H9 (cell line): ENCODE results near the gene FERMT1. TPM values are rescaled to one million over a fixed set of nuclear protein-coding genes. Genes with fewer than 3 reads are reported as not detected.

Source experiments
- DNase-seq: peaks from one replicate; pipeline ENCODE4 v3.0.0-alpha.2; 2017
- H2AFZ ChIP-seq: one replicate; pipeline ENCODE4 v1.6.1; 2013; ENCODE audit warnings: mild to moderate bottlenecking, low read length, control low read depth, moderate library complexity
- H2AK5ac ChIP-seq: 2 replicates; pipeline ENCODE4 v1.6.1; 2013; ENCODE audit warnings: low read length, control low read depth, mixed read lengths; ENCODE audit not compliant: insufficient read length
- H2BK120ac ChIP-seq: one replicate; pipeline ENCODE4 v1.6.1; 2013; ENCODE audit warnings: low read depth, mild to moderate bottlenecking, low read length, control low read depth, inconsistent platforms; ENCODE audit not compliant: poor library complexity, severe bottlenecking
- H2BK12ac ChIP-seq: 2 replicates; pipeline ENCODE4 v1.6.1; 2013; ENCODE audit warnings: low read length, control low read depth, mixed read lengths, low read depth; ENCODE audit not compliant: insufficient read length
- H2BK15ac ChIP-seq: 2 replicates; pipeline ENCODE4 v1.6.1; 2013; ENCODE audit warnings: low read depth, low read length, control low read depth
- H2BK20ac ChIP-seq: one replicate; pipeline ENCODE4 v1.6.1; 2013; ENCODE audit warnings: low read depth, mild to moderate bottlenecking, low read length, control low read depth, inconsistent platforms; ENCODE audit not compliant: poor library complexity, severe bottlenecking
- H2BK5ac ChIP-seq: 2 replicates; pipeline ENCODE4 v1.6.1; 2013; ENCODE audit warnings: low read length, control low read depth, mixed read lengths; ENCODE audit not compliant: insufficient read length
- H3K14ac ChIP-seq: 2 replicates; pipeline ENCODE4 v1.6.1; 2013; ENCODE audit warnings: low read length, control low read depth; ENCODE audit not compliant: insufficient read depth
- H3K18ac ChIP-seq: 2 replicates; pipeline ENCODE4 v1.6.1; 2013; ENCODE audit warnings: low read depth, mild to moderate bottlenecking, mixed read lengths, low read length, control low read depth; ENCODE audit not compliant: insufficient read length
- H3K23ac ChIP-seq: 2 replicates; pipeline ENCODE4 v1.6.1; 2013; ENCODE audit warnings: low read length, control low read depth, mixed read lengths, low read depth; ENCODE audit not compliant: insufficient read length
- H3K23me2 ChIP-seq: 2 replicates; pipeline ENCODE4 v1.6.1; 2013; ENCODE audit warnings: low read depth, mild to moderate bottlenecking, mixed read lengths, low read length, control low read depth; ENCODE audit not compliant: insufficient read length, poor library complexity, severe bottlenecking
- H3K27ac ChIP-seq: 2 replicates; pipeline ENCODE4 v1.5.1; 2013; ENCODE audit warnings: low read length, control low read depth, mixed read lengths, low read depth; ENCODE audit not compliant: insufficient read length
- H3K27me3 ChIP-seq: 2 replicates; pipeline ENCODE4 v1.6.1; 2013; ENCODE audit warnings: low read length, control low read depth, inconsistent platforms; ENCODE audit not compliant: insufficient read depth
- H3K4ac ChIP-seq: 2 replicates; pipeline ENCODE4 v1.6.1; 2013; ENCODE audit warnings: low read depth, mild to moderate bottlenecking, control low read depth, inconsistent platforms, low read length, moderate library complexity
- H3K4me1 ChIP-seq: 2 replicates; pipeline ENCODE4 v1.6.1; 2013; ENCODE audit warnings: low read length, control low read depth, inconsistent platforms; ENCODE audit not compliant: insufficient read depth
- H3K4me2 ChIP-seq: 2 replicates; pipeline ENCODE4 v1.6.1; 2013; ENCODE audit warnings: low read length, control low read depth, mixed read lengths; ENCODE audit not compliant: insufficient read length, insufficient read depth
- H3K56ac ChIP-seq: 2 replicates; pipeline ENCODE4 v1.6.1; 2013; ENCODE audit warnings: low read depth, mild to moderate bottlenecking, mixed read lengths, low read length, control low read depth; ENCODE audit not compliant: insufficient read length
- H3K79me1 ChIP-seq: 2 replicates; pipeline ENCODE4 v1.6.1; 2013; ENCODE audit warnings: low read depth, mild to moderate bottlenecking, moderate library complexity, low read length, control low read depth, inconsistent platforms; ENCODE audit not compliant: insufficient read depth, poor library complexity, severe bottlenecking
- H3K79me2 ChIP-seq: 2 replicates; pipeline ENCODE4 v1.6.1; 2013; ENCODE audit warnings: low read length, control low read depth, inconsistent platforms; ENCODE audit not compliant: insufficient read depth
- H3K9ac ChIP-seq: 2 replicates; pipeline ENCODE4 v1.6.1; 2013; ENCODE audit warnings: low read length, control low read depth, mixed read lengths; ENCODE audit not compliant: insufficient read length; ENCODE audit errors: extremely low read depth
- H3K9me3 ChIP-seq: one replicate; pipeline ENCODE4 v1.6.1; 2013; ENCODE audit warnings: low read depth, low read length, inconsistent platforms; ENCODE audit not compliant: control insufficient read depth
- H3T11ph ChIP-seq: one replicate; pipeline ENCODE4 v1.6.1; 2013; ENCODE audit warnings: mild to moderate bottlenecking, low read length, control low read depth, inconsistent platforms
- H4K20me1 ChIP-seq: one replicate; pipeline ENCODE4 v1.6.1; 2013; ENCODE audit not compliant: control insufficient read depth, insufficient read length, insufficient read depth
- H4K5ac ChIP-seq: 2 replicates; pipeline ENCODE4 v1.6.1; 2013; ENCODE audit warnings: low read depth, mild to moderate bottlenecking, mixed read lengths, low read length, control low read depth; ENCODE audit not compliant: insufficient read length
- H4K8ac ChIP-seq: replicated peaks from 2 replicates; pipeline ENCODE4 v1.6.1; 2013; ENCODE audit warnings: low read length, control low read depth, mixed read lengths, low read depth; ENCODE audit not compliant: insufficient read length
- H4K91ac ChIP-seq: 2 replicates; pipeline ENCODE4 v1.6.1; 2013; ENCODE audit warnings: low read depth, mild to moderate bottlenecking, moderate library complexity, mixed read lengths, low read length, control low read depth; ENCODE audit not compliant: insufficient read length
- H3K27ac Mint-ChIP-seq, 3 experiments: 2 replicates in 2 of 3; 3 replicates in 1 of 3; pipeline ENCODE4 v1.8.0; 2020 to 2021; ENCODE audit warnings: mixed read lengths in 3 of 3, mild to moderate bottlenecking in 1 of 3, moderate library complexity in 1 of 3
- H3K27me3 Mint-ChIP-seq: 2 replicates; pipeline ENCODE4 v1.8.0; 2021; ENCODE audit warnings: low read depth, mild to moderate bottlenecking, moderate library complexity, mixed read lengths
- H3K36me3 Mint-ChIP-seq, 3 experiments: 2 replicates in 2 of 3; 3 replicates in 1 of 3; pipeline ENCODE4 v1.8.0; 2020 to 2021; ENCODE audit warnings: low read depth in 3 of 3, mixed read lengths in 3 of 3; ENCODE audit not compliant: insufficient read depth in 1 of 3
- H3K4me1 Mint-ChIP-seq, 2 experiments: 2 replicates each; pipeline ENCODE4 v1.8.0; 2020; ENCODE audit warnings: mixed read lengths in 2 of 2
- H3K4me3 Mint-ChIP-seq, 2 experiments: 2 replicates in 1 of 2; 3 replicates in 1 of 2; pipeline ENCODE4 v1.8.0; 2020 to 2021; ENCODE audit warnings: mild to moderate bottlenecking in 2 of 2, mixed read lengths in 2 of 2, moderate library complexity in 1 of 2
- H3K9me3 Mint-ChIP-seq, 2 experiments: 2 replicates in 1 of 2; 3 replicates in 1 of 2; pipeline ENCODE4 v1.8.0; 2020; ENCODE audit warnings: mild to moderate bottlenecking in 2 of 2, mixed read lengths in 2 of 2, moderate library complexity in 1 of 2
- CTCF ChIP-seq: fragments of 200-600 bp; sonication (generic); conservative IDR thresholded peaks from 3 replicates; pipeline ENCODE4 v1.8.0; 2021; ENCODE audit warnings: antibody characterized with exemption, mild to moderate bottlenecking
- WGBS: extraction: QIAGEN DNeasy Blood & Tissue Kit; methylation state at CpG from one replicate; pipeline ENCODE4 v1.1.7; 2013; ENCODE audit warnings: missing lambda C conversion rate, low lambda C conversion rate, mixed read lengths; ENCODE audit not compliant: insufficient read length; ENCODE audit errors: extremely low coverage; 5-methylcytosine and 5-hydroxymethylcytosine counted together
- total RNA-seq: library from RNA; stranded (reverse); gene quantifications from 2 replicates; pipeline ENCODE4 v1.2.1, GENCODE V29; 2021

Gene FERMT1
- total RNA-seq, 1 experiment from 2014 or later, result 9.6 TPM

- peaks cover 8 to 21% (median 16%) of the 10 kb centered on the region in 3 experiments; a peak in 6 of 7 replicates for H3K36me3 Mint-ChIP-seq
- Histone ChIP-seq H3K27me3 (no peaks in the 10 kb centered on the region), H2BK120ac (no peak overlapping the region), H2BK20ac (no peak overlapping the region), H2AFZ (no peak overlapping the region), H3K4me1 (peaks cover 3% of the 10 kb centered on the region; the same call in 1 of the 2 replicates), H4K20me1 (no peaks in the 10 kb centered on the region), H3K27ac (no peak overlapping the region), H2BK5ac (no peak overlapping the region), H3K79me1 (no peaks in the 10 kb centered on the region), H3K14ac (no peak overlapping the region), H4K5ac (no peak overlapping the region), H3K56ac (no peak overlapping the region), H2AK5ac (no peak overlapping the region), H3K23me2 (no peaks in the 10 kb centered on the region), H4K8ac (no peak overlapping the region), H3T11ph (no peak overlapping the region), H3K4ac (no peak overlapping the region), H3K18ac (no peak overlapping the region), H3K9me3 (no peaks in the 10 kb centered on the region), H2BK12ac (no peak overlapping the region), H3K23ac (no peak overlapping the region), H3K79me2 (no peaks in the 10 kb centered on the region), H4K91ac (no peak overlapping the region), H2BK15ac (no peak overlapping the region), H3K4me2 (no peak overlapping the region), H3K9ac (no peak overlapping the region)
- no peaks in the 10 kb centered on the region for H3K9me3 Mint-ChIP-seq
- DNase-seq, result no peak
- no CpG with 5 or more reads among the region's 7 CpGs for WGBS
- TF ChIP-seq CTCF, result no peak
- H3K4me1 Mint-ChIP-seq, result peaks cover 9 to 17% of the 10 kb centered on the region in 2 experiments
- H3K27me3 Mint-ChIP-seq, result no peaks in the 10 kb centered on the region
- H3K27ac Mint-ChIP-seq, result peak overlapping the region in 1 of 3 experiments; percentile 70; a peak in 1 of 7 replicates
- no peak overlapping the region for H3K4me3 Mint-ChIP-seq
Measured at GRCh38 chr20:6104493-6105188, 18.2 kb downstream of the FERMT1 start.
